HG02759 (cell line): Measurements from ENCODE around the gene AREG.

Experiments used
- ATAC-seq: cut with Tn5 transposase; IDR thresholded peaks from one replicate; pipeline ENCODE4 v1.9.1; 2021; ENCODE audit warnings: mild to moderate bottlenecking, moderate library complexity; ENCODE audit not compliant: unreplicated experiment

The AREG gene

GRCh38 chr4:74456056-74456744 is 11.3 kb downstream of the AREG start:
- no peak for ATAC-seq

- no peak for ATAC-seq
Observed at GRCh38 chr4:74456849-74457395, 12.0 kb downstream of the AREG start.

GRCh38 chr4:74460833-74461232 is 15.9 kb downstream of the AREG start:
- ATAC-seq, result no peak

- ATAC-seq, result no peak
Observed at GRCh38 chr4:74463123-74463522, 18.2 kb downstream of the AREG start.

- ATAC-seq, result no peak
Observed at GRCh38 chr4:74464291-74464690, 19.4 kb downstream of the AREG start.

- ATAC-seq, result no peak
Observed at GRCh38 chr4:74466242-74466641, 21.3 kb downstream of the AREG start.

- no peak for ATAC-seq
Observed at GRCh38 chr4:74471264-74471663, 26.3 kb downstream of the AREG start.

- ATAC-seq, result no peak
Observed at GRCh38 chr4:74473155-74473811, 28.3 kb downstream of the AREG start.

GRCh38 chr4:74474345-74475090 is 29.6 kb downstream of the AREG start:
- no peak for ATAC-seq

GRCh38 chr4:74475091-74475800 is 30.3 kb downstream of the AREG start:
- no peak for ATAC-seq

- ATAC-seq, result no peak
Observed at GRCh38 chr4:74475946-74476345, 31.0 kb downstream of the AREG start.

- ATAC-seq, result no peak
Observed at GRCh38 chr4:74479009-74479408, 34.1 kb downstream of the AREG start.

GRCh38 chr4:74480267-74480666 is 35.3 kb downstream of the AREG start:
- ATAC-seq, result no peak

GRCh38 chr4:74481891-74482609 is 37.1 kb downstream of the AREG start:
- no peak for ATAC-seq

GRCh38 chr4:74483226-74483911 is 38.4 kb downstream of the AREG start:
- ATAC-seq, result no peak

- no peak for ATAC-seq
Observed at GRCh38 chr4:74486905-74487304, 42.0 kb downstream of the AREG start.

GRCh38 chr4:74487771-74488170 is 42.8 kb downstream of the AREG start:
- no peak for ATAC-seq

GRCh38 chr4:74490736-74491135 is 45.8 kb downstream of the AREG start:
- ATAC-seq, result no peak

- ATAC-seq, result peak; percentile 83
Observed at GRCh38 chr4:74499986-74500781, 55.2 kb downstream of the AREG start.
